Caco-2 (cell line): ENCODE data around the gene NKX1-2. TPM values are rescaled to one million over a fixed set of nuclear protein-coding genes. Genes with fewer than 3 reads are reported as not detected.

Experiments used
- BruUV-seq: library from RNA; stranded (reverse); fragments of 400-500 nt; replicated peaks from 2 replicates; lab custom pipeline; 2021; lab: Mats Ljungman, UMichigan
- CTCF ChIA-PET: fragments of 300-600 bp; sonication (Branson Sonifier 250); formaldehyde crosslinking; loops from one replicate; lab custom pipeline; 2022; ENCODE audit warnings: antibody characterized with exemption; lab: Charles Lee
- POLR2A ChIA-PET: fragments of 300-600 bp; sonication (Branson Sonifier 250); formaldehyde crosslinking; loops from one replicate; lab custom pipeline; 2022; ENCODE audit warnings: antibody characterized with exemption; lab: Charles Lee
- DNase-seq, 2 experiments: peaks; one replicate each; pipeline versions ENCODE4 v3.0.0 to v3.0.0-alpha.2; 2020 to 2022
- H3K27me3 ChIP-seq: replicated peaks from 2 replicates; pipeline ENCODE4 v1.6.0; 2011; ENCODE audit warnings: low read length; ENCODE audit not compliant: control insufficient read depth, insufficient read depth
- H3K36me3 ChIP-seq: 2 replicates; pipeline ENCODE4 v1.5.1; 2011; ENCODE audit warnings: low read length; ENCODE audit not compliant: control insufficient read depth, insufficient read depth
- H3K4me1 ChIP-seq: fragments of 250-450 bp; sonication (Bioruptor Pico); 2 replicates; pipeline ENCODE4 v1.5.1; 2020; ENCODE audit warnings: mild to moderate bottlenecking
- H3K4me3 ChIP-seq: 2 replicates; pipeline ENCODE4 v1.5.1; 2011; ENCODE audit warnings: low read depth, mild to moderate bottlenecking, control low read depth, low read length
- H3K9me3 ChIP-seq: fragments of 250-450 bp; sonication (Bioruptor Pico); 2 replicates; pipeline ENCODE4 v1.5.1; 2020; ENCODE audit warnings: mild to moderate bottlenecking, moderate library complexity
- H3K27ac Mint-ChIP-seq: one replicate; pipeline ENCODE4 v1.8.0; 2022; ENCODE audit warnings: mixed read lengths; ENCODE audit not compliant: unreplicated experiment
- H3K27me3 Mint-ChIP-seq: one replicate; pipeline ENCODE4 v1.8.0; 2022; ENCODE audit warnings: mixed read lengths; ENCODE audit not compliant: insufficient read depth, unreplicated experiment
- H3K36me3 Mint-ChIP-seq: one replicate; pipeline ENCODE4 v1.8.0; 2022; ENCODE audit warnings: mild to moderate bottlenecking, mixed read lengths; ENCODE audit not compliant: insufficient read depth, unreplicated experiment
- H3K4me1 Mint-ChIP-seq: one replicate; pipeline ENCODE4 v1.8.0; 2022; ENCODE audit warnings: low read depth, mixed read lengths; ENCODE audit not compliant: unreplicated experiment
- H3K4me3 Mint-ChIP-seq: one replicate; pipeline ENCODE4 v1.8.0; 2022; ENCODE audit warnings: mild to moderate bottlenecking, moderate library complexity, mixed read lengths; ENCODE audit not compliant: unreplicated experiment
- H3K9me3 Mint-ChIP-seq: one replicate; pipeline ENCODE4 v1.8.0; 2022; ENCODE audit warnings: mixed read lengths; ENCODE audit not compliant: unreplicated experiment
- intact Hi-C: fragments of 100-400 bp; cut with micrococcal nuclease; formaldehyde crosslinking; loops from one replicate; pipeline ENCODE4 v1.10.0; 2022; ENCODE audit not compliant: unreplicated experiment
- total RNA-seq: library from RNA; stranded (reverse); gene quantifications from 2 replicates; pipeline ENCODE4 v1.2.3, GENCODE V29; 2022
- TF ChIP-seq, protein P1 (sequence below), 2 experiments: fragments of 200-600 bp in 1 of 2; IDR thresholded peaks; 1 replicate in 1 of 2; 2 replicates in 1 of 2; pipeline versions ENCODE4 v1.5.1 to v1.8.0; 2011 to 2022; ENCODE audit warnings: antibody characterized with exemption in 1 of 2, control low read depth in 1 of 2, inconsistent platforms in 1 of 2, low read depth in 1 of 2, low read length in 1 of 2, mild to moderate bottlenecking in 1 of 2, moderate library complexity in 1 of 2; ENCODE audit not compliant: insufficient read depth in 1 of 2, severe bottlenecking in 1 of 2, unreplicated experiment in 1 of 2

The NKX1-2 gene
- total RNA-seq, 1 experiment from 2014 or later, result 2.8 TPM

DNA sequence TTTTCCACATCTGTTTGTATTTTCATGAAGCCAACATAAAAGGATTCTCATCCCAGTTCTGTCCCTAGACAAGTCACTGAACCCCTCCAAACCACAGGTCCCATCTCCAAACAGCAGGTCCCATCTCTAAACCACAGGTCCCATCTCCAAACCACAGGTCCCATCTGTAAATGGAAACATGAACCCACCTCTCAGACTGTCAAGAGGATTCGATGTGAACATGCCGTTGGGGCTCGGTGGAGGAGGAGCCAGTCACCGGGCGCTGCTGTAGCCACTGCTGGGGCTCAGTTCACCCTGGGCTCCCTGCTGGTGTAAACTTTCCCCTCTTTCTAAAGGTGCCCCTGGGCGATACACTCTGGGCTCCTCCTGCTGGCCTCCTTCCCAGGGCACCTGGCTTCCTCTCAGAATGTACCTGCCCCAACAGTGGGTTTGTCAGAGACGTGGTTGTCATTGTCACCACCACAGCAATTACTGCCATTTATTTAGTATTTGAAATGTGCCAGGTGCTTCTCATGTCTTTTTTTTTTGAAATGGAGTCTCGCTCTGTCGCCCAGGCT is 24.8 kb upstream of the NKX1-2 start:
- TF ChIP-seq, protein P1, sequence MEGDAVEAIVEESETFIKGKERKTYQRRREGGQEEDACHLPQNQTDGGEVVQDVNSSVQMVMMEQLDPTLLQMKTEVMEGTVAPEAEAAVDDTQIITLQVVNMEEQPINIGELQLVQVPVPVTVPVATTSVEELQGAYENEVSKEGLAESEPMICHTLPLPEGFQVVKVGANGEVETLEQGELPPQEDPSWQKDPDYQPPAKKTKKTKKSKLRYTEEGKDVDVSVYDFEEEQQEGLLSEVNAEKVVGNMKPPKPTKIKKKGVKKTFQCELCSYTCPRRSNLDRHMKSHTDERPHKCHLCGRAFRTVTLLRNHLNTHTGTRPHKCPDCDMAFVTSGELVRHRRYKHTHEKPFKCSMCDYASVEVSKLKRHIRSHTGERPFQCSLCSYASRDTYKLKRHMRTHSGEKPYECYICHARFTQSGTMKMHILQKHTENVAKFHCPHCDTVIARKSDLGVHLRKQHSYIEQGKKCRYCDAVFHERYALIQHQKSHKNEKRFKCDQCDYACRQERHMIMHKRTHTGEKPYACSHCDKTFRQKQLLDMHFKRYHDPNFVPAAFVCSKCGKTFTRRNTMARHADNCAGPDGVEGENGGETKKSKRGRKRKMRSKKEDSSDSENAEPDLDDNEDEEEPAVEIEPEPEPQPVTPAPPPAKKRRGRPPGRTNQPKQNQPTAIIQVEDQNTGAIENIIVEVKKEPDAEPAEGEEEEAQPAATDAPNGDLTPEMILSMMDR (IDR thresholded peaks at IDR 0.05; ENCODE audit: insufficient read depth in 1 of 2, low read depth in 1 of 2, low read length in 1 of 2, severe bottlenecking in 1 of 2, unreplicated experiment in 1 of 2), result no peak
- H3K4me1 Mint-ChIP-seq, result peaks cover 31% of the 10 kb centered on the region
- POLR2A ChIA-PET, result interaction anchor here (0.6 kb wide), 1 partner anchor 18 kb away, joined by 9 read pairs; no protein-coding TSS in a partner anchor
- Histone ChIP-seq H3K27me3 (no peaks in the 10 kb centered on the region), H3K4me3 (no peak overlapping the region), H3K9me3 (no peaks in the 10 kb centered on the region), H3K4me1 (peaks cover 51% of the 10 kb centered on the region), H3K36me3 (no peaks in the 10 kb centered on the region; the same call in 1 of the 2 replicates)
- peaks cover 22% of the 10 kb centered on the region for H3K36me3 Mint-ChIP-seq
- H3K27me3 Mint-ChIP-seq, result no peaks in the 10 kb centered on the region
- H3K4me3 Mint-ChIP-seq, result no peak overlapping the region
- DNase-seq, result no peak
- H3K9me3 Mint-ChIP-seq, result no peaks in the 10 kb centered on the region
- CTCF ChIA-PET, result interaction anchor here (0.6 to 1.4 kb wide), 3 partner anchors 29 to 71 kb away, joined by 3 to 5 read pairs (median 3); no protein-coding TSS in a partner anchor
- no peak overlapping the region for H3K27ac Mint-ChIP-seq
- intact Hi-C loops, result no loop called here
- BruUV-seq, result no TSS peak

DNA sequence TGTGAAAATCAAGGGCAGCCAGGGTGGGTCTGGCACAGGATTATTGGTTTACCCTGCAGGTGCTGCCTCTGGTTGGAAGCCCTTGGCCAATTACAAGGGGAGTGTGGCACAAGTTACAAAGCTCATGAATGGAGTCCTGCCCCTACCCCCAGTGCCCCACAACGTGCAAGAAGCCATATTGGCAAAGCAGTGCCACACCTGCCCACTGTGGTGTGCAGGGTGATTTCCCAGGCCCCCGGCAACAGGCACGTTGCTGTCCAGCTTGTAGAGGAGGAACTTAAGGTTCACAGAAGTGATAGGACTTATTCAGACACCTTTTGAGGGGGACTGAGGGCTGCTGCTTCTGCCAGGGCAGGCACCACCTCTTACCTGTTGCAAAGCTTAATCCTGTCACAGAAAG is 23.2 kb upstream of the NKX1-2 start:
- TF ChIP-seq, protein P1 (IDR thresholded peaks at IDR 0.05; ENCODE audit: insufficient read depth in 1 of 2, low read depth in 1 of 2, low read length in 1 of 2, severe bottlenecking in 1 of 2, unreplicated experiment in 1 of 2), result no peak
- POLR2A ChIA-PET, result no interaction called here
- H3K36me3 Mint-ChIP-seq, result peaks cover 22% of the 10 kb centered on the region

DNA sequence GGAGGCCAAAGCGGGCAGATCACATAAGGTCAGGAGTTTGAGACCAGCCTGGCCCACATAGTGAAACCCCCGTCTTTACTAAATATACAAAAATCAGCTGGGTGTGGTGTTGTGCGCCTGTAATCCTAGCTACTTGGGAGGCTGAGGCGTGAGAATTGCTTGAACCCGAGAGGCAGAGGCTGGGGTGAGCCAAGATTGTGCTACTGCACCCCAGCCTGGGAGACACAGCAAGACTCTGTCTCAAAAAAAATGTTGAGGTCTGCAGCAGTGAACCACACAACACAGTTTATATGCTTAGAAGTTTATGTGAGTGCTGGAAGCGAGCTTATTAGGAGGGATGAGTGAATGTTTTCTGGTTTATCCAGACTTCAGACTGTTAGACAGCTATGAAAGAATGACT is 22.2 kb upstream of the NKX1-2 start:
- ChIA-PET CTCF (interaction anchor here (1.0 kb wide), 1 partner anchor 53 kb away, joined by 3 read pairs; the partner anchor contains the start of gene OAT), POLR2A (no interaction called here)
- H3K4me3 Mint-ChIP-seq, result no peak overlapping the region

More for the DNA sequence above, 23.2 kb upstream of the NKX1-2 start:
- CTCF ChIA-PET, result no interaction called here
- peaks cover 45% of the 10 kb centered on the region for H3K4me1 ChIP-seq
- no peaks in the 10 kb centered on the region for H3K9me3 ChIP-seq
- Mint-ChIP-seq H3K27ac (no peak overlapping the region), H3K4me1 (peaks cover 28% of the 10 kb centered on the region), H3K27me3 (no peaks in the 10 kb centered on the region), H3K9me3 (no peaks in the 10 kb centered on the region), H3K4me3 (no peak overlapping the region)
- no peaks in the 10 kb centered on the region; the same call in 1 of the 2 replicates for H3K36me3 ChIP-seq
- BruUV-seq, result no TSS peak
- intact Hi-C loops, result no loop called here
- no peaks in the 10 kb centered on the region for H3K27me3 ChIP-seq
- H3K4me3 ChIP-seq, result no peak overlapping the region
- DNase-seq, result no peak

More for the DNA sequence above, 22.2 kb upstream of the NKX1-2 start:
- Histone ChIP-seq H3K36me3 (no peaks in the 10 kb centered on the region; the same call in 1 of the 2 replicates), H3K4me1 (peaks cover 38% of the 10 kb centered on the region), H3K4me3 (no peak overlapping the region), H3K9me3 (no peaks in the 10 kb centered on the region), H3K27me3 (no peaks in the 10 kb centered on the region)
- H3K27me3 Mint-ChIP-seq, result no peaks in the 10 kb centered on the region
- H3K9me3 Mint-ChIP-seq, result no peaks in the 10 kb centered on the region
- peaks cover 24% of the 10 kb centered on the region for H3K4me1 Mint-ChIP-seq
- BruUV-seq, result no TSS peak
- intact Hi-C loops, result no loop called here
- H3K36me3 Mint-ChIP-seq, result peaks cover 22% of the 10 kb centered on the region
- DNase-seq, result no peak
- TF ChIP-seq, protein P1 (IDR thresholded peaks at IDR 0.05; ENCODE audit: insufficient read depth in 1 of 2, low read depth in 1 of 2, low read length in 1 of 2, severe bottlenecking in 1 of 2, unreplicated experiment in 1 of 2), result no peak
- H3K27ac Mint-ChIP-seq, result no peak overlapping the region
